HCT116 (cell line): ENCODE measurements around the gene DENND1C. TPM values are rescaled to one million over a fixed set of nuclear protein-coding genes. Genes with fewer than 3 reads are reported as not detected.

Experiments
- ATAC-seq: fragments of 200-7000 bp; cut with Tn5 transposase; 2 replicates; pipeline ENCODE4 v1.9.1; 2020; ENCODE audit warnings: mild to moderate bottlenecking, moderate library complexity
- BruUV-seq: library from RNA; stranded (reverse); fragments of 400-500 nt; replicated peaks from 2 replicates; lab custom pipeline; 2021; lab: Mats Ljungman, UMichigan
- CTCF ChIA-PET: fragments of 300-600 bp; sonication (Branson Sonifier 250); formaldehyde crosslinking; loops from one replicate; lab custom pipeline; 2021; ENCODE audit warnings: antibody characterized with exemption; lab: Charles Lee
- POLR2A ChIA-PET: fragments of 300-600, 350-600 bp; sonication (Branson Sonifier 250); formaldehyde crosslinking; loops from one replicate; lab custom pipeline; 2021; ENCODE audit warnings: antibody characterized with exemption; lab: Charles Lee
- RAD21 ChIA-PET, 2 experiments: fragments of 300-600 bp; sonication (Branson Sonifier 250); formaldehyde crosslinking; loops; one replicate each; lab custom pipeline; 2023; ENCODE audit warnings: low total read pairs in 2 of 2; ENCODE audit not compliant: uncharacterized antibody in 2 of 2, unreplicated experiment in 2 of 2, low non-redundant PET in 1 of 2; lab: Charles Lee
- DNase-seq: peaks from one replicate; pipeline ENCODE4 v3.0.0-alpha.2; 2010; ENCODE audit warnings: low read depth, low spot score
- H2AFZ ChIP-seq: fragments of 200-600 bp; shearing (Covaris generic), sonication (generic); 2 replicates; pipeline ENCODE4 v1.6.1; 2017; ENCODE audit warnings: low read depth, mixed run types, mixed read lengths, antibody characterized with exemption, low read length; ENCODE audit not compliant: poor library complexity, severe bottlenecking
- H3K27ac ChIP-seq: 2 replicates; pipeline ENCODE4 v1.5.1; 2012; ENCODE audit warnings: low read depth, low read length
- H3K27me3 ChIP-seq: fragments of 200-600 bp; sonication (generic); 2 replicates; pipeline ENCODE4 v1.6.1; 2016; ENCODE audit warnings: mixed run types, low read length, mixed read lengths; ENCODE audit not compliant: insufficient read depth
- H3K36me3 ChIP-seq, 2 experiments: fragments of 200-500 bp in 1 of 2; fragments of 200-600 bp in 1 of 2; sonication (Bioruptor generic) in 1 of 2; sonication (generic) in 1 of 2; 2 replicates each; pipeline versions ENCODE4 v1.5.1 to v1.6.1; 2014 to 2016; ENCODE audit warnings: low read length in 2 of 2, inconsistent platforms in 1 of 2, mixed read lengths in 1 of 2, mixed run types in 1 of 2; ENCODE audit not compliant: insufficient read depth in 2 of 2, control insufficient read depth in 1 of 2
- H3K4me1 ChIP-seq, 2 experiments: fragments of 200-600 bp in 1 of 2; sonication (generic) in 1 of 2; 2 replicates each; pipeline versions ENCODE4 v1.5.1 to v1.6.1; 2012 to 2017; ENCODE audit warnings: low read length in 2 of 2, inconsistent platforms in 1 of 2, mild to moderate bottlenecking in 1 of 2, mixed read lengths in 1 of 2, mixed run types in 1 of 2, moderate library complexity in 1 of 2; ENCODE audit not compliant: insufficient read depth in 2 of 2, control insufficient read depth in 1 of 2
- H3K4me2 ChIP-seq: fragments of 200-600 bp; sonication (generic); 2 replicates; pipeline ENCODE4 v1.6.1; 2017; ENCODE audit warnings: mixed run types, low read length, mixed read lengths
- H3K4me3 ChIP-seq, 2 experiments: fragments of 200-600 bp in 1 of 2; sonication (generic) in 1 of 2; replicated peaks in 1 of 2; 2 replicates each; pipeline ENCODE4 v1.5.1; 2011 to 2016; ENCODE audit warnings: low read length in 2 of 2, control low read depth in 1 of 2, low read depth in 1 of 2, mild to moderate bottlenecking in 1 of 2, mixed read lengths in 1 of 2, mixed run types in 1 of 2
- H3K79me2 ChIP-seq: fragments of 200-600 bp; sonication (generic); 2 replicates; pipeline ENCODE4 v1.6.1; 2017; ENCODE audit warnings: mild to moderate bottlenecking, mixed run types, low read length, moderate library complexity, mixed read lengths; ENCODE audit not compliant: insufficient read depth
- H3K9ac ChIP-seq: fragments of 200-600 bp; sonication (generic); 2 replicates; pipeline ENCODE4 v1.6.1; 2016; ENCODE audit warnings: low read length, mixed read lengths
- H3K9me2 ChIP-seq: fragments of 200-600 bp; sonication (generic), shearing (Covaris generic); 2 replicates; pipeline ENCODE4 v1.6.1; 2017; ENCODE audit warnings: mixed run types, mild to moderate bottlenecking, moderate library complexity; ENCODE audit not compliant: insufficient read depth
- H3K9me3 ChIP-seq, 2 experiments: fragments of 200-500 bp in 1 of 2; fragments of 200-600 bp in 1 of 2; sonication (Bioruptor generic) in 1 of 2; sonication (generic) in 1 of 2; 2 replicates each; pipeline ENCODE4 v1.6.1; 2014 to 2017; ENCODE audit warnings: low read length in 2 of 2, mixed read lengths in 2 of 2, inconsistent platforms in 1 of 2, low read depth in 1 of 2, mild to moderate bottlenecking in 1 of 2, mixed run types in 1 of 2, moderate library complexity in 1 of 2; ENCODE audit not compliant: control insufficient read depth in 1 of 2, insufficient read depth in 1 of 2
- H4K20me1 ChIP-seq: fragments of 200-600 bp; sonication (generic), shearing (Covaris generic); 2 replicates; pipeline ENCODE4 v1.6.1; 2017; ENCODE audit warnings: mixed run types, mild to moderate bottlenecking, moderate library complexity; ENCODE audit not compliant: insufficient read depth
- ATF3 ChIP-seq: IDR thresholded peaks from 2 replicates; pipeline ENCODE4 v1.6.1; 2012
- CEBPB ChIP-seq: IDR thresholded peaks from 2 replicates; pipeline ENCODE4 v1.6.1; 2012; ENCODE audit warnings: low read depth
- CTCF ChIP-seq, 3 experiments: fragments of 200-600 bp in 1 of 3; sonication (generic) in 1 of 3; IDR thresholded peaks in 2 of 3; conservative IDR thresholded peaks in 1 of 3; 2 replicates each; pipeline ENCODE4 v1.5.1; 2012 to 2017; ENCODE audit warnings: low read depth in 2 of 3, low read length in 2 of 3, antibody characterized with exemption in 1 of 3, borderline replicate concordance in 1 of 3, control low read depth in 1 of 3, mild to moderate bottlenecking in 1 of 3, mixed read lengths in 1 of 3, mixed run types in 1 of 3, moderate library complexity in 1 of 3; ENCODE audit not compliant: insufficient read depth in 1 of 3
- EGR1 ChIP-seq: IDR thresholded peaks from 2 replicates; pipeline ENCODE4 v1.6.1; 2012; ENCODE audit warnings: low read depth
- EZH2 ChIP-seq: fragments of 200-600 bp; sonication (generic); IDR thresholded peaks from 2 replicates; pipeline ENCODE4 v1.6.1; 2017; ENCODE audit warnings: antibody characterized with exemption, mixed run types
- EZH2phosphoT487 ChIP-seq: fragments of 200-600 bp; IDR thresholded peaks from 2 replicates; pipeline ENCODE4 v1.6.1; 2018; ENCODE audit warnings: antibody characterized with exemption, borderline replicate concordance
- FOSL1 ChIP-seq: IDR thresholded peaks from 2 replicates; pipeline ENCODE4 v1.6.1; 2012; ENCODE audit warnings: low read depth
- JUND ChIP-seq: IDR thresholded peaks from 2 replicates; pipeline ENCODE4 v1.6.1; 2012
- MAX ChIP-seq: IDR thresholded peaks from 2 replicates; pipeline ENCODE4 v1.6.1; 2012
- POLR2A ChIP-seq: IDR thresholded peaks from 2 replicates; pipeline ENCODE4 v1.7.0; 2011; ENCODE audit warnings: borderline replicate concordance; ENCODE audit not compliant: insufficient read depth, insufficient read length; ENCODE audit errors: extremely low read depth
- REST ChIP-seq: IDR thresholded peaks from 2 replicates; pipeline ENCODE4 v1.6.1; 2012; ENCODE audit warnings: low read depth
- SIN3A ChIP-seq: IDR thresholded peaks from 2 replicates; pipeline ENCODE4 v1.6.1; 2012; ENCODE audit warnings: low read depth
- SP1 ChIP-seq: IDR thresholded peaks from 2 replicates; pipeline ENCODE4 v1.6.1; 2012; ENCODE audit warnings: low read depth
- SRF ChIP-seq: IDR thresholded peaks from 2 replicates; pipeline ENCODE4 v1.6.1; 2012; ENCODE audit warnings: low read depth
- TCF7L2 ChIP-seq: IDR thresholded peaks from 2 replicates; pipeline ENCODE4 v1.7.0; 2011; ENCODE audit warnings: borderline replicate concordance, inconsistent platforms; ENCODE audit not compliant: insufficient read depth, insufficient read length; ENCODE audit errors: extremely low read depth
- YY1 ChIP-seq: IDR thresholded peaks from 2 replicates; pipeline ENCODE4 v1.6.1; 2011; ENCODE audit warnings: low read length, low read depth, moderate library complexity, mild to moderate bottlenecking; ENCODE audit not compliant: insufficient replicate concordance; ENCODE audit errors: extremely low read depth
- ZFX ChIP-seq: fragments of 450-650 bp; IDR thresholded peaks from 2 replicates; pipeline ENCODE4 v1.6.1; 2017
- ZNF274 ChIP-seq: fragments of 200-500 bp; sonication (Bioruptor generic); IDR thresholded peaks from 2 replicates; pipeline ENCODE4 v1.6.1; 2014; ENCODE audit warnings: mild to moderate bottlenecking, low read depth, low read length, inconsistent platforms
- intact Hi-C: fragments of 100-400 bp; cut with micrococcal nuclease; formaldehyde crosslinking; loops from 2 replicates; pipeline ENCODE4 v1.10.0; 2022
- total RNA-seq: library from RNA; stranded (reverse); gene quantifications from one replicate; pipeline ENCODE4 v1.2.1, GENCODE V29; 2021; ENCODE audit not compliant: unreplicated experiment

The DENND1C gene
- total RNA-seq, 1 experiment from 2014 or later = 0.54 TPM

GRCh38 chr19:6450166-6450565 lies 31.4 kb downstream of the DENND1C start:
- TF ChIP-seq ATF3 (no peak), SP1 (no peak), FOSL1 (no peak), ZFX (no peak), YY1 (no peak), CEBPB (no peak), EZH2 (no peak), EGR1 (no peak), EZH2phosphoT487 (no peak), SIN3A (no peak), ZNF274 (no peak), JUND (no peak), CTCF (IDR thresholded peaks at IDR 0.05 in 2 of 3, conservative IDR thresholded peaks at IDR 0.05 in 1 of 3; ENCODE audit: borderline replicate concordance in 1 of 3, insufficient read depth in 1 of 3, low read depth in 2 of 3, low read length in 2 of 3) (no peak), TCF7L2 (no peak), REST (no peak), SRF (no peak), MAX (no peak), POLR2A (no peak)
- RAD21 ChIA-PET = no interaction called here
- CTCF ChIA-PET = no interaction called here

More at GRCh38 chr19:6450166-6450565, 31.4 kb downstream of the DENND1C start:
- H3K4me1 ChIP-seq = no peaks in the 10 kb centered on the region
- H3K4me3 ChIP-seq = no peak overlapping the region
- no peaks in the 10 kb centered on the region for H4K20me1 ChIP-seq
- no peaks in the 10 kb centered on the region for H3K79me2 ChIP-seq
- H3K9me2 ChIP-seq = no peaks in the 10 kb centered on the region
- BruUV-seq = no TSS peak
- POLR2A ChIA-PET = no interaction called here
- no peak overlapping the region for H3K4me2 ChIP-seq
- intact Hi-C loops = no loop called here
- DNase-seq = no peak
- no peak overlapping the region for H2AFZ ChIP-seq
- no peak overlapping the region for H3K9ac ChIP-seq
- peaks cover 7 to 17% of the 10 kb centered on the region in 2 experiments for H3K36me3 ChIP-seq
- peaks cover 0 to 17% of the 10 kb centered on the region in 2 experiments; a peak in 2 of 4 replicates for H3K9me3 ChIP-seq
- H3K27ac ChIP-seq = no peak overlapping the region
- H3K27me3 ChIP-seq = no peaks in the 10 kb centered on the region
- no peak for ATAC-seq
